ENCODE measurements around the gene DRG2.

Gene DRG2

GRCh38 chr17:18146259-18146658 lies 58.5 kb downstream of the DRG2 start:
- 93% methylated on average over 2 of the region's 2 CpGs for WGBS
- no peak overlapping the region for H3K18ac ChIP-seq (ENCODE audit: low read depth in 1 of 2, low read length in 2 of 2)
- H3K27ac ChIP-seq (ENCODE audit: low read length, poor library complexity, severe bottlenecking): no peak overlapping the region
- peaks cover 0 to 3% of the 10 kb centered on the region in 2 experiments for H3K36me3 ChIP-seq (ENCODE audit: control insufficient read depth in 1 of 2, insufficient read depth in 2 of 2, low read depth in 1 of 2, low read length in 2 of 2)
- peaks cover 13 to 18% of the 10 kb centered on the region in 2 experiments for H3K27me3 ChIP-seq (ENCODE audit: control insufficient read depth in 1 of 2, insufficient read depth in 1 of 2, low read length in 2 of 2)
- H3K14ac ChIP-seq (ENCODE audit: low read length in 2 of 2): no peak overlapping the region
- H3K4me3 ChIP-seq (ENCODE audit: insufficient read depth in 1 of 2, low read depth in 1 of 2, low read length in 2 of 2): no peak overlapping the region
- no peak overlapping the region for H2AFZ ChIP-seq (ENCODE audit: low read depth, low read length)
- no peak overlapping the region for H3K23ac ChIP-seq (ENCODE audit: low read length in 2 of 2)
- H2BK5ac ChIP-seq (ENCODE audit: low read depth, low read length, poor library complexity, severe bottlenecking): no peak overlapping the region
- H2BK120ac ChIP-seq (ENCODE audit: low read depth, low read length): no peak overlapping the region
- H4K91ac ChIP-seq (ENCODE audit: low read length): no peak overlapping the region
- H3K4me1 ChIP-seq (ENCODE audit: control insufficient read depth, insufficient read depth, low read depth, low read length): peaks cover 1% of the 10 kb centered on the region
- H3K4ac ChIP-seq (ENCODE audit: low read depth in 1 of 2, low read length in 2 of 2): no peak overlapping the region
- H2AK5ac ChIP-seq (ENCODE audit: low read length, severe bottlenecking): no peak overlapping the region
- H3K9me3 ChIP-seq (ENCODE audit: control insufficient read depth, low read length): no peaks in the 10 kb centered on the region
- H4K8ac ChIP-seq (ENCODE audit: low read length): no peak overlapping the region
- H2BK15ac ChIP-seq (ENCODE audit: low read depth, poor library complexity, severe bottlenecking): no peak overlapping the region
- H3K9ac ChIP-seq (ENCODE audit: low read length): no peak overlapping the region
- DNase-seq: no peak
- no peak overlapping the region for H3K4me2 ChIP-seq (ENCODE audit: low read length, poor library complexity, severe bottlenecking)
- H2BK12ac ChIP-seq (ENCODE audit: low read length in 2 of 2): no peak overlapping the region
- no peaks in the 10 kb centered on the region for H3K79me1 ChIP-seq (replicated peaks; ENCODE audit: low read length, poor library complexity, severe bottlenecking)

- no peak for DNase-seq
- no peak overlapping the region for H3K9ac ChIP-seq (ENCODE audit: low read length)
- 79% methylated on average over 3 of the region's 3 CpGs for WGBS
- H3K27ac ChIP-seq (ENCODE audit: low read length, poor library complexity, severe bottlenecking): no peak overlapping the region
- H2BK12ac ChIP-seq (ENCODE audit: low read length in 2 of 2): no peak overlapping the region
- H4K8ac ChIP-seq (ENCODE audit: low read length): no peak overlapping the region
- H2BK15ac ChIP-seq (ENCODE audit: low read depth, poor library complexity, severe bottlenecking): no peak overlapping the region
- H3K79me1 ChIP-seq (replicated peaks; ENCODE audit: low read length, poor library complexity, severe bottlenecking): peaks cover 1% of the 10 kb centered on the region
- no peak overlapping the region for H4K91ac ChIP-seq (ENCODE audit: low read length)
- H3K4me3 ChIP-seq (ENCODE audit: insufficient read depth in 1 of 2, low read depth in 1 of 2, low read length in 2 of 2): no peak overlapping the region
- H3K36me3 ChIP-seq (ENCODE audit: control insufficient read depth in 1 of 2, insufficient read depth in 2 of 2, low read depth in 1 of 2, low read length in 2 of 2): peaks cover 0 to 4% of the 10 kb centered on the region in 2 experiments
- no peak overlapping the region for H2BK120ac ChIP-seq (ENCODE audit: low read depth, low read length)
- peaks cover 13 to 18% of the 10 kb centered on the region in 2 experiments for H3K27me3 ChIP-seq (ENCODE audit: control insufficient read depth in 1 of 2, insufficient read depth in 1 of 2, low read length in 2 of 2)
- H2AFZ ChIP-seq (ENCODE audit: low read depth, low read length): no peak overlapping the region
- no peak overlapping the region for H3K4ac ChIP-seq (ENCODE audit: low read depth in 1 of 2, low read length in 2 of 2)
- no peak overlapping the region for H2BK5ac ChIP-seq (ENCODE audit: low read depth, low read length, poor library complexity, severe bottlenecking)
- H3K14ac ChIP-seq (ENCODE audit: low read length in 2 of 2): no peak overlapping the region
- peaks cover 1% of the 10 kb centered on the region for H3K4me1 ChIP-seq (ENCODE audit: control insufficient read depth, insufficient read depth, low read depth, low read length)
- H3K4me2 ChIP-seq (ENCODE audit: low read length, poor library complexity, severe bottlenecking): no peak overlapping the region
- no peaks in the 10 kb centered on the region for H3K9me3 ChIP-seq (ENCODE audit: control insufficient read depth, low read length)
- no peak overlapping the region for H2AK5ac ChIP-seq (ENCODE audit: low read length, severe bottlenecking)
- H3K23ac ChIP-seq (ENCODE audit: low read length in 2 of 2): no peak overlapping the region
- no peak overlapping the region for H3K18ac ChIP-seq (ENCODE audit: low read depth in 1 of 2, low read length in 2 of 2)
Observed at GRCh38 chr17:18146980-18147379, 59.2 kb downstream of the DRG2 start.

GRCh38 chr17:18148586-18148985 lies 60.8 kb downstream of the DRG2 start:
- no peak for DNase-seq
- H3K79me1 ChIP-seq (replicated peaks; ENCODE audit: low read length, poor library complexity, severe bottlenecking): peaks cover 3% of the 10 kb centered on the region
- no peak overlapping the region for H2BK120ac ChIP-seq (ENCODE audit: low read depth, low read length)
- H3K4me1 ChIP-seq (ENCODE audit: control insufficient read depth, insufficient read depth, low read depth, low read length): peaks cover 9% of the 10 kb centered on the region
- H3K9ac ChIP-seq (ENCODE audit: low read length): no peak overlapping the region
- no peak overlapping the region for H3K4ac ChIP-seq (ENCODE audit: low read depth in 1 of 2, low read length in 2 of 2)
- no peaks in the 10 kb centered on the region for H3K9me3 ChIP-seq (ENCODE audit: control insufficient read depth, low read length)
- no peak overlapping the region for H2BK12ac ChIP-seq (ENCODE audit: low read length in 2 of 2)
- no peak overlapping the region for H2BK5ac ChIP-seq (ENCODE audit: low read depth, low read length, poor library complexity, severe bottlenecking)
- H2AFZ ChIP-seq (ENCODE audit: low read depth, low read length): no peak overlapping the region
- H3K36me3 ChIP-seq (ENCODE audit: control insufficient read depth in 1 of 2, insufficient read depth in 2 of 2, low read depth in 1 of 2, low read length in 2 of 2): peaks cover 0 to 4% of the 10 kb centered on the region in 2 experiments
- no peak overlapping the region for H2AK5ac ChIP-seq (ENCODE audit: low read length, severe bottlenecking)
- no peak overlapping the region for H4K91ac ChIP-seq (ENCODE audit: low read length)
- H3K23ac ChIP-seq (ENCODE audit: low read length in 2 of 2): no peak overlapping the region
- no peak overlapping the region for H3K4me2 ChIP-seq (ENCODE audit: low read length, poor library complexity, severe bottlenecking)
- H3K27ac ChIP-seq (ENCODE audit: low read length, poor library complexity, severe bottlenecking): no peak overlapping the region
- no peak overlapping the region for H3K4me3 ChIP-seq (ENCODE audit: insufficient read depth in 1 of 2, low read depth in 1 of 2, low read length in 2 of 2)
- WGBS: 93% methylated on average over 7 of the region's 7 CpGs
- no peak overlapping the region for H3K14ac ChIP-seq (ENCODE audit: low read length in 2 of 2)
- H2BK15ac ChIP-seq (ENCODE audit: low read depth, poor library complexity, severe bottlenecking): no peak overlapping the region
- no peak overlapping the region for H3K18ac ChIP-seq (ENCODE audit: low read depth in 1 of 2, low read length in 2 of 2)
- H3K27me3 ChIP-seq (ENCODE audit: control insufficient read depth in 1 of 2, insufficient read depth in 1 of 2, low read length in 2 of 2): peaks cover under 1 to 9% of the 10 kb centered on the region in 2 experiments
- H4K8ac ChIP-seq (ENCODE audit: low read length): no peak overlapping the region

GRCh38 chr17:18151290-18151689 lies 63.5 kb downstream of the DRG2 start:
- no peak overlapping the region for H3K18ac ChIP-seq (ENCODE audit: low read depth in 1 of 2, low read length in 2 of 2)
- H2BK12ac ChIP-seq (ENCODE audit: low read length in 2 of 2): no peak overlapping the region
- H2BK120ac ChIP-seq (ENCODE audit: low read depth, low read length): no peak overlapping the region
- H4K91ac ChIP-seq (ENCODE audit: low read length): peak overlapping the region; percentile 21
- no peak overlapping the region for H2BK5ac ChIP-seq (ENCODE audit: low read depth, low read length, poor library complexity, severe bottlenecking)
- no peak overlapping the region for H2AK5ac ChIP-seq (ENCODE audit: low read length, severe bottlenecking)
- no peak overlapping the region for H3K4me3 ChIP-seq (ENCODE audit: insufficient read depth in 1 of 2, low read depth in 1 of 2, low read length in 2 of 2)
- H3K36me3 ChIP-seq (ENCODE audit: control insufficient read depth in 1 of 2, insufficient read depth in 2 of 2, low read depth in 1 of 2, low read length in 2 of 2): peaks cover 0 to 4% of the 10 kb centered on the region in 2 experiments
- no peak overlapping the region for H3K14ac ChIP-seq (ENCODE audit: low read length in 2 of 2)
- H3K27ac ChIP-seq (ENCODE audit: low read length, poor library complexity, severe bottlenecking): no peak overlapping the region
- peaks cover 3% of the 10 kb centered on the region for H3K79me1 ChIP-seq (replicated peaks; ENCODE audit: low read length, poor library complexity, severe bottlenecking)
- H3K9me3 ChIP-seq (ENCODE audit: control insufficient read depth, low read length): no peaks in the 10 kb centered on the region
- H3K27me3 ChIP-seq (ENCODE audit: control insufficient read depth in 1 of 2, insufficient read depth in 1 of 2, low read length in 2 of 2): no peaks in the 10 kb centered on the region
- H3K4ac ChIP-seq (ENCODE audit: low read depth in 1 of 2, low read length in 2 of 2): no peak overlapping the region
- no peak overlapping the region for H2AFZ ChIP-seq (ENCODE audit: low read depth, low read length)
- no peak overlapping the region for H3K23ac ChIP-seq (ENCODE audit: low read length in 2 of 2)
- H3K4me2 ChIP-seq (ENCODE audit: low read length, poor library complexity, severe bottlenecking): no peak overlapping the region
- no peak overlapping the region for H3K9ac ChIP-seq (ENCODE audit: low read length)
- no peak overlapping the region for H2BK15ac ChIP-seq (ENCODE audit: low read depth, poor library complexity, severe bottlenecking)
- DNase-seq: no peak
- H4K8ac ChIP-seq (ENCODE audit: low read length): no peak overlapping the region
- peaks cover 11% of the 10 kb centered on the region for H3K4me1 ChIP-seq (ENCODE audit: control insufficient read depth, insufficient read depth, low read depth, low read length)
- 98% methylated on average over 4 of the region's 9 CpGs for WGBS

Measured in mesenchymal stem cell (in vitro differentiated cells and primary cell).